Activated CD4-positive, alpha-beta memory T cell treated with anti-CD3 and anti-CD28 coated beads for 36 hours (primary cell): ENCODE results near the gene KIF26B. TPM values are rescaled to one million over a fixed set of nuclear protein-coding genes. Genes with fewer than 3 reads are reported as not detected.

Experiments
- CTCF ChIA-PET: fragments of 350-600 bp; sonication (Branson Sonifier 250); formaldehyde crosslinking; loops from one replicate; lab custom pipeline; 2021; ENCODE audit warnings: antibody characterized with exemption, inconsistent platforms; lab: Charles Lee
- POLR2A ChIA-PET: fragments of 350-600 bp; sonication (Branson Sonifier 250); formaldehyde crosslinking; loops from one replicate; lab custom pipeline; 2021; ENCODE audit warnings: antibody characterized with exemption; lab: Charles Lee
- DNase-seq: peaks from one replicate; pipeline ENCODE4 v3.0.0-alpha.2; 2020
- H3K27ac Mint-ChIP-seq: one replicate; pipeline ENCODE4 v1.8.0; 2021; ENCODE audit warnings: mixed read lengths
- H3K27me3 Mint-ChIP-seq: one replicate; pipeline ENCODE4 v1.8.0; 2021; ENCODE audit warnings: mixed read lengths
- H3K36me3 Mint-ChIP-seq: one replicate; pipeline ENCODE4 v1.8.0; 2021; ENCODE audit warnings: mixed read lengths
- H3K4me1 Mint-ChIP-seq: one replicate; pipeline ENCODE4 v1.8.0; 2021; ENCODE audit warnings: low read depth, mixed read lengths
- H3K4me3 Mint-ChIP-seq: one replicate; pipeline ENCODE4 v1.8.0; 2021; ENCODE audit warnings: mild to moderate bottlenecking, mixed read lengths
- H3K9me3 Mint-ChIP-seq: one replicate; pipeline ENCODE4 v1.8.0; 2021; ENCODE audit warnings: mixed read lengths
- intact Hi-C: fragments of 100-400 bp; cut with micrococcal nuclease; formaldehyde crosslinking; loops from one replicate; pipeline ENCODE4 v1.15.1; 2023
- total RNA-seq, 2 experiments: library from RNA; stranded (reverse); gene quantifications; one replicate each; pipeline ENCODE4 v1.2.3, GENCODE V29; 2021

The KIF26B gene
- total RNA-seq, 2 experiments from 2014 or later = not detected

GRCh38 chr1:245526141-245526540, 371.4 kb downstream of the KIF26B start:
- H3K27me3 Mint-ChIP-seq = peaks cover 3% of the 10 kb centered on the region
- H3K36me3 Mint-ChIP-seq = no peaks in the 10 kb centered on the region
- no peak overlapping the region for H3K27ac Mint-ChIP-seq
- H3K4me1 Mint-ChIP-seq = no peaks in the 10 kb centered on the region
- CTCF ChIA-PET = no interaction called here
- no peak overlapping the region for H3K4me3 Mint-ChIP-seq
- POLR2A ChIA-PET = no interaction called here
- H3K9me3 Mint-ChIP-seq = peaks cover 2% of the 10 kb centered on the region
- intact Hi-C loops = no loop called here
- no peak for DNase-seq

- no peak for DNase-seq
These were observed 373.5 kb downstream of the KIF26B start for GRCh38 chr1:245528258-245528635.

DNA sequence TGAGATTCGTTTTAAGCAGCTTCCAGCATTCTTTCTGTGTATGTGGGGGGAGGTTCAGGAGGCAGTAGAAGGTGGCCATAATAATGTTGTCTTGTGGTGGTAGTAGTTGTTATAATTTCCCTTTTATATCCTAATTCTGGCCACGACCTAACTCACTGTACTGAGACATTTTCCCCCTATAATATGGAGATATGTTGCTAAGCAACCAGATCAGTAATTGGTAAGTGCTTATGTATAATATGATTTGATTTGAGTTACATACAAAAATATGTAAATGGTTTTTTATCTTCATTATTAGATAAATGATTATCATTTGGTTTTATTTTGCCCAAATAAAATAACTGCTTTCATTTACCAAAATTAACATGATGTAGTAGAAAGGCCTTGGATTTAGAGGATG, 376.2 kb downstream of the KIF26B start:
- Mint-ChIP-seq H3K27me3 (peaks cover 6% of the 10 kb centered on the region), H3K27ac (no peak overlapping the region), H3K4me1 (no peaks in the 10 kb centered on the region), H3K36me3 (no peaks in the 10 kb centered on the region), H3K4me3 (no peak overlapping the region), H3K9me3 (no peaks in the 10 kb centered on the region)
- POLR2A ChIA-PET = no interaction called here
- intact Hi-C loops = no loop called here
- CTCF ChIA-PET = no interaction called here
- no peak for DNase-seq

More at GRCh38 chr1:245528258-245528635, 373.5 kb downstream of the KIF26B start:
- POLR2A ChIA-PET = no interaction called here
- no peak overlapping the region for H3K27ac Mint-ChIP-seq
- H3K36me3 Mint-ChIP-seq = no peaks in the 10 kb centered on the region
- H3K4me3 Mint-ChIP-seq = no peak overlapping the region
- H3K27me3 Mint-ChIP-seq = peaks cover 3% of the 10 kb centered on the region
- intact Hi-C loops = no loop called here
- no peaks in the 10 kb centered on the region for H3K9me3 Mint-ChIP-seq
- no peaks in the 10 kb centered on the region for H3K4me1 Mint-ChIP-seq
- CTCF ChIA-PET = no interaction called here

GRCh38 chr1:245537992-245538391, 383.2 kb downstream of the KIF26B start:
- ChIA-PET CTCF (no interaction called here), POLR2A (no interaction called here)
- H3K36me3 Mint-ChIP-seq = no peaks in the 10 kb centered on the region
- H3K27ac Mint-ChIP-seq = no peak overlapping the region
- intact Hi-C loops = no loop called here
- no peaks in the 10 kb centered on the region for H3K9me3 Mint-ChIP-seq
- H3K4me1 Mint-ChIP-seq = no peaks in the 10 kb centered on the region
- no peak for DNase-seq
- peaks cover 2% of the 10 kb centered on the region for H3K27me3 Mint-ChIP-seq
- no peak overlapping the region for H3K4me3 Mint-ChIP-seq

DNA sequence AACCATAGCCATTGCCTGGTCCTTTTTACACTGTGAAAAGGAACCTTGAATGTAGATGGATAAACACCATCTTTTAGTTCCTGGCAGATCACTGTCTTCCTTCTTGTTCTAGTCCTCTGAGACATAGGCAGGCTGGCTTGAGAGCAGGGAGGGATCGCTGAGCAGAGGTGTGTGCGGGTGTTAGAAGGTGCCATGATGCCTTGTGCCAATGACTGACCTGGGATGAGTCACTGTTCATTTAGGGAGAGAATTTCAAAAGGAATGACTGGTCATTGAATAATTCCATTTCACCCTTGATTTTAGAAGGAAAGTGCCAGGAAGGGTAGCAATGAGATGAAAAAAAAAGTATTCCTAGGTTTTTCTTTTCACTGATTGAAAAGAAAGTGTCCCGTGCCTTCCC, 383.9 kb downstream of the KIF26B start:
- no peaks in the 10 kb centered on the region for H3K36me3 Mint-ChIP-seq
- no peak overlapping the region for H3K27ac Mint-ChIP-seq
- no peak overlapping the region for H3K4me3 Mint-ChIP-seq
- no peak for DNase-seq
- H3K4me1 Mint-ChIP-seq = no peaks in the 10 kb centered on the region
- H3K27me3 Mint-ChIP-seq = peaks cover 2% of the 10 kb centered on the region
- ChIA-PET POLR2A (no interaction called here), CTCF (no interaction called here)
- intact Hi-C loops = no loop called here
- H3K9me3 Mint-ChIP-seq = no peaks in the 10 kb centered on the region

DNA sequence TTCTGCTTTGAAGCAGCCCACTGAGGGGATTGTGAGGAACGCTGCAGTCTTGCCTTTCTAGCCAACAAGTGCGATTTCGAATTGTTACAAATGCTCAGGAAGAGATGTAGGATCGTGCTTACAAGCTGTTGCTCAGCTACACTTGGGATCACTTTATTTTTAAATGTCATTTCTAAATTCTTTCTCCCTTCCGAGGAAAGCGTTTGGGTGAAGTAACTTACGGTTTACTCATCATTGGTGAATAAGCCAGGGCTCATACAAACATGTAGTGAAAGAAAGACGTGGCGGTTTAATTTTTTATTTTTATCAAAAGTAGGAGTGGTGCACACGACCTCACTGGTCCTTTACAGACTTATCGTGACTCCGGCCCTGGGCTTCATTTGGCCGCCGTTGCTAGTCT, 386.6 kb downstream of the KIF26B start:
- POLR2A ChIA-PET = no interaction called here
- no peaks in the 10 kb centered on the region for H3K4me1 Mint-ChIP-seq
- CTCF ChIA-PET = no interaction called here

GRCh38 chr1:245542365-245542764, 387.6 kb downstream of the KIF26B start:
- Mint-ChIP-seq H3K36me3 (no peaks in the 10 kb centered on the region), H3K27ac (no peak overlapping the region), H3K27me3 (no peaks in the 10 kb centered on the region), H3K4me1 (no peaks in the 10 kb centered on the region), H3K9me3 (no peaks in the 10 kb centered on the region), H3K4me3 (no peak overlapping the region)
- no peak for DNase-seq
- ChIA-PET CTCF (no interaction called here), POLR2A (no interaction called here)
- intact Hi-C loops = no loop called here

More for the DNA sequence above, 386.6 kb downstream of the KIF26B start:
- no peak overlapping the region for H3K4me3 Mint-ChIP-seq
- DNase-seq = no peak
- H3K27ac Mint-ChIP-seq = no peak overlapping the region
- no peaks in the 10 kb centered on the region for H3K27me3 Mint-ChIP-seq
- H3K36me3 Mint-ChIP-seq = no peaks in the 10 kb centered on the region
- intact Hi-C loops = no loop called here
- H3K9me3 Mint-ChIP-seq = no peaks in the 10 kb centered on the region

GRCh38 chr1:245544236-245544635, 389.5 kb downstream of the KIF26B start:
- ChIA-PET POLR2A (no interaction called here), CTCF (no interaction called here)
- H3K27me3 Mint-ChIP-seq = no peaks in the 10 kb centered on the region
- no peaks in the 10 kb centered on the region for H3K9me3 Mint-ChIP-seq
- H3K27ac Mint-ChIP-seq = no peak overlapping the region
- DNase-seq = no peak
- intact Hi-C loops = no loop called here
- H3K36me3 Mint-ChIP-seq = no peaks in the 10 kb centered on the region
- no peaks in the 10 kb centered on the region for H3K4me1 Mint-ChIP-seq
- no peak overlapping the region for H3K4me3 Mint-ChIP-seq

DNA sequence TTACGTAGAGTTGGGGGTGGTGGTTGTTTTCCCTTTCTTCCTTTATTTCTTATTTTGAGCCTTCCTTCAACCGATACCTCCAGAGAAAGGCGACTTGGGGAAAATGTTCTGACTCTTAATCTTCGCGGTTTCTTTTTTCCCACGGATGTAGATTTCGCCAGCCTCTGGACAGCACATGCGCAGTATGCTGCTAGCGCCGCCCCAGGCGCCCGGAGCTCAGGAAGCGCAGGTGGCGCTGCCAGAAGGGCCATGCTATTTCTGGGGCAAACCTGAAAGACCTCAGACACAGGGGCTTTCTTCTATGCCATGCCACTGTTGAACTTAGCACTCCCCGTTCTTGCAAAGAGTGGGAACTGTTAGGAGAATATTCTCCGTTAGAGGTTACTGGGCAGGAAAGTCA, 392.1 kb downstream of the KIF26B start:
- Mint-ChIP-seq H3K4me3 (no peak overlapping the region), H3K36me3 (no peaks in the 10 kb centered on the region), H3K4me1 (no peaks in the 10 kb centered on the region), H3K9me3 (no peaks in the 10 kb centered on the region), H3K27ac (no peak overlapping the region), H3K27me3 (peaks cover 2% of the 10 kb centered on the region)
- POLR2A ChIA-PET = no interaction called here
- DNase-seq = no peak
- CTCF ChIA-PET = no interaction called here
- intact Hi-C loops = no loop called here

DNA sequence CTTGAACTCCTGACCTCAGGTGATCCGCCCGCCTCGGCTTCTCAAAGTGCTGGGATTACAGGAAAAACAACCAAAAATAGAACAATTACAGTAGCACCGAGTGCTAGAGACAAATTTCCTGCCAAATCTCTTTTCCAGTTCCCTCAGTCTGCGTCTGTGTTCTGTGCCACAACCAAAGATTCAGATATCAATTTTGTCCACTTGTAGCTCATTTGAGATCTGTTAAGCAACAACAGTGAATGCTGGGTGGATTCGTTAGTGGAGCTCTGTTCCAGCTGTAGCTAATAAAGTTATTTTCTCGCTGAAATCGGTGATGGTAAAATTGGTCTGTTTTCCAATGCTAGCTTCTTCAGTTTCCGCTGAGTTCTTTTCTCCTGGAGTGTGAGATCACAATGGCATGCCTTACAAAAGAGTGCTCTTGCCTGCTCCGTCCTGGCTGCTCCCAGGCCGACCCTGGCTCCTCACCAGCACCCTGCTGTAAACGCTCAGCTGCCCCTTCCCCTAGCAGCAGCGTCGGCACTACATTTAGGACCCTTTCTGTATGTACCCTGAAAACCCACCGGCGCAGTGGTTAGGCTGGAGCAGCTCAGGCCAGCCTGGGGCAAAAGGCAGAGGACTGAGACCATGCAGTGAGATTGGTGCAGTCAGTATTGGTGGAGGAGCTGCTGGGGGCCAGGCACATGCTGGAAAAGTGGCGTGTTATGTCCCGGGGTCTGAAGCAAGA, 395.4 kb downstream of the KIF26B start:
- intact Hi-C loops = no loop called here
- H3K36me3 Mint-ChIP-seq = no peaks in the 10 kb centered on the region
- H3K27me3 Mint-ChIP-seq = peaks cover 2% of the 10 kb centered on the region
- no peak overlapping the region for H3K4me3 Mint-ChIP-seq
- ChIA-PET CTCF (no interaction called here), POLR2A (no interaction called here)
- no peaks in the 10 kb centered on the region for H3K4me1 Mint-ChIP-seq
- no peaks in the 10 kb centered on the region for H3K9me3 Mint-ChIP-seq
- DNase-seq = no peak
- H3K27ac Mint-ChIP-seq = no peak overlapping the region

DNA sequence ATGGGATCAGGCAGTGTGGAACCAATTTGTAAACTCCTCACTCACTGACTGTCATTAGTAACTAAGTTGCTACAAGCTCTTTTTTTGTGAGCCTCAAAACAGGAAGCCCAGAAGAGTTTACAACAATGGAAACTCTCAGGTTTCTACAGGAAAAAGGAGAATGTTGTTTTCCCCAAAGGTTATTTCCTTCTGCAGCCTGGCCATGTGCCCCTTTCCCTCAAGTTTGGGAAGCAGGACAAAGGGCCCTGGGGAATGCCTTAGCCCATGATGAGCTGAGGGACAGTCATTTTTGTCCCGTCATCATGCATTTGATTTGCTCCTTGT, 395.9 kb downstream of the KIF26B start:
- no peak for DNase-seq
- ChIA-PET CTCF (no interaction called here), POLR2A (no interaction called here)
- Mint-ChIP-seq H3K9me3 (no peaks in the 10 kb centered on the region), H3K4me3 (no peak overlapping the region), H3K27me3 (peaks cover 2% of the 10 kb centered on the region), H3K36me3 (no peaks in the 10 kb centered on the region), H3K27ac (no peak overlapping the region), H3K4me1 (no peaks in the 10 kb centered on the region)
- intact Hi-C loops = no loop called here

- ChIA-PET POLR2A (no interaction called here), CTCF (no interaction called here)
- H3K4me1 Mint-ChIP-seq = no peaks in the 10 kb centered on the region
- DNase-seq = no peak
- no peak overlapping the region for H3K4me3 Mint-ChIP-seq
- intact Hi-C loops = no loop called here
- H3K36me3 Mint-ChIP-seq = no peaks in the 10 kb centered on the region
- no peak overlapping the region for H3K27ac Mint-ChIP-seq
- H3K9me3 Mint-ChIP-seq = no peaks in the 10 kb centered on the region
- peaks cover 2% of the 10 kb centered on the region for H3K27me3 Mint-ChIP-seq
These were observed 396.8 kb downstream of the KIF26B start for GRCh38 chr1:245551536-245551935.

DNA sequence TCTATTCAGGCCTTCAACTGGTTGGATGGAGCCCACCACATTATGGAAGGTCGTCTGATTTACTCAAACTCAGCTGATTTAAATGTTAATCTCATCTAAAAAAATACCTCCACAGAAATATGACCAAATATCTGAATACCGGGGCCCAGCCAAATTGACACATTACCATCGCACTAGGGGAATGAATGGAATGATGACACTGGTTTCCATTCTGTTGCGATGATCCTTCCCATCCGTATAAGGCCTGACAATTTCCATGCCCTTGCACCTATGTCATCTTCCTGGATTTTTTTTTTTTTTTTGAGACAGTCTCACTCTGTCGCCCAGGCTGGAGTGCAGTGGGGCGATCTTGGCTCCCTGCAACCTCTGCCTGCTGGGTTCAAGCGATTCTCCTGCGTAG, 397.5 kb downstream of the KIF26B start:
- Mint-ChIP-seq H3K4me1 (no peaks in the 10 kb centered on the region), H3K27ac (no peak overlapping the region), H3K9me3 (no peaks in the 10 kb centered on the region), H3K27me3 (peaks cover 2% of the 10 kb centered on the region), H3K36me3 (no peaks in the 10 kb centered on the region), H3K4me3 (no peak overlapping the region)
- DNase-seq = no peak
- CTCF ChIA-PET = no interaction called here
- intact Hi-C loops = no loop called here
- POLR2A ChIA-PET = no interaction called here
